HK-2 (cell line): ENCODE results near the gene KCNQ5.

Experiments used
- DNase-seq: peaks from one replicate; pipeline ENCODE4 v3.0.0-alpha.2; 2018; ENCODE audit not compliant: unreplicated experiment

KCNQ5 gene

DNA sequence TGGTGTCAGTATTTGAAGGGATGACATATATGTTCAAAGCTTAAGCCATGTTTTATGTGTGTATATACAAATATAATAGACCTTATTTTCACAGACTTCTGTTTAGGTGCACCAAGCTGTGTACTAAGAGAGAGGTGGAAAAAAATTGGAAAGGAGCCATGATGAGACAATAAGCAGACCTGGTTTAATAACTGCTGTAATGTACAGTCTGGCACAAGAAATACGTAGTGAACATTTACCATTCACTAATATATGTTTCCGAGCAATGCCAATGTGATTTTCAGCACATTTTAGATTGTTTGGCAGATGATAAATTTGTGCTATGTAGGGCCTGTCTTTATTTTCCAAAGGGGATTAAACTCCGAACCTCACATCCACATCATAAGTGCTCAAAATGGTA is 487.1 kb downstream of the KCNQ5 start:
- no peak for DNase-seq

GRCh38 chr6:73109659-73110058 is 487.8 kb downstream of the KCNQ5 start:
- DNase-seq = no peak

- DNase-seq = no peak
Measured at GRCh38 chr6:73116330-73116729, 494.5 kb downstream of the KCNQ5 start.

DNA sequence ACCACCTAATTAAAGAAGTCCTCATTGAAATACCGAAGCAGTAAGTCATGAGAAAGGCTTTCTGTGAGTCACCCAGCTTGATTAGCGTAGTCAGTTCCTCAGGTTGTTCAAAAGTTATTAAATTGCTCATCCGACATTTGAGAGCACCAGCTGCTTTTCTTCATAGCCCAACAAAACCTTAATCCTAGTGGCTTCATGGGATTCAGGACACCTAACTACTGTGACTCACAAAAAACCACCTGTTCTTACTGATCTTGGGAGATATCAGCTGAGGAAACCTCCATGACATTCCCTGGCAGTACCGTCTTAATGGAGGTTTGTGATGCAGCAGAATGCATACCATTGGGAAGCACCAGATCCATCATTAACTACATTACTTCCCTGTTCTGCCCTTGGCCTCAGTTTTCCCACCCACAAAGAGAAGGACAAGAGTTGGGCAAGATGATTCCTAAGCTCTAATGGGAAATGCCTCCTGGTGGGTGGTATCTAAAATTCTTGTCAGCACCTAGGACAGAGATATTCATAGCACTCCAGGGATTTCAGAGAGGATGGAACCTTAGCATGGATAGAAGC is 499.6 kb downstream of the KCNQ5 start:
- DNase-seq = peak; percentile 16

- DNase-seq = no peak
Measured at GRCh38 chr6:73123632-73124329, 501.9 kb downstream of the KCNQ5 start.

DNA sequence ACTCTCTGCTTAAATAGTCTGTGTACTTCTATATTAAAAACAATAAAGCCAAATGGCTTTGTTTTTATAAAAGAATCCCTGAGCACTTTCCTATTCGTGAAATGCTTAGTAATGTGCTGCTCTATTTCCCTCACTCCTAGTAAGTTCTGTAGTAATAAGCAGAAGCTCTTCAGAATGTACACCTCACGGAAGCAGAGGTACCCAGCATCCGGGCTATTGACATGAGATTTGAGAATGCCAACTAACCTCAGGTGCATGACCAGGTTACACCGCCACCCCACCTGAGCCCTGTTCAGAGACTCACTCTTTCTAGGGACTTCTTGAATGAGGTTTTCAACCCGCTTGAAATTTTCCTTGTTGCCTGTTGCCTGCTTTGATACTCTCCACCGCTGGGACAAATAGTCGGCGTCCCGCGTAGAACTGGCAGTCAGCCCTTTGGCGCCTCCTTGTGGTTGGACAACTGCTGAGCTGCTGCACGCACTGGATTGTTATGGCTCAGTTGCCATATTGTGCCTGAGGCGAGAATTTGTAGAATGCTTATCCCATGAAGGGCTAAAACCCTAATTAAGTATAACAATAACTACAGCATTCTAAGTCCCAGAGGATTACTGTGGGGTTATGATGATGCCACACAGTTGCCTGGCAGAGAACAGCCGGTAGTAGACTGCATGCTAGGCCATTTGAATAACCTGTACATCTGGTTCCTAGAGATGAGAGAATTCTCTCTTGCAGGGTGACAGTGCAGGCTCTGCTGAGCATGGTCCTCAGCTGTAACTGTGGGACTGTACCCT is 508.0 kb downstream of the KCNQ5 start:
- DNase-seq = peak; percentile 68

DNA sequence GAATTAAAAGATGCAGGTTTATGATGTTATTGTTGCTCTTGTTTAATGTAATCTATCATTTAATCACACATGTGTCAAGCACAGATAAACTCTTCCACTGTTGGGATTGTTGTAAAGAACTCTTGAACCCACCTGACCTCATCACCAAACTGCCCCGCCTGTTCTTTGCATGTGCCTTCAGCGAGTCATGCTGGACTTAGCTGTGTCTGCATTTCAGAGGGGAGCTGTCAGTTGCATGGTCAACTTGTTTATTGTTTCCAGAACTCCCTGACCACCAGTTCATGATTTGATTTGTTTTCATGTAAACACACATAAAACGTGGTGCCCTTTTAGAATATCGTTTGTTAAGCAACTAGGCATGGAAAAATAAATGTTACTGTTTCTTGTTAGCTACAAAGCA is 509.8 kb downstream of the KCNQ5 start:
- no peak for DNase-seq

DNA sequence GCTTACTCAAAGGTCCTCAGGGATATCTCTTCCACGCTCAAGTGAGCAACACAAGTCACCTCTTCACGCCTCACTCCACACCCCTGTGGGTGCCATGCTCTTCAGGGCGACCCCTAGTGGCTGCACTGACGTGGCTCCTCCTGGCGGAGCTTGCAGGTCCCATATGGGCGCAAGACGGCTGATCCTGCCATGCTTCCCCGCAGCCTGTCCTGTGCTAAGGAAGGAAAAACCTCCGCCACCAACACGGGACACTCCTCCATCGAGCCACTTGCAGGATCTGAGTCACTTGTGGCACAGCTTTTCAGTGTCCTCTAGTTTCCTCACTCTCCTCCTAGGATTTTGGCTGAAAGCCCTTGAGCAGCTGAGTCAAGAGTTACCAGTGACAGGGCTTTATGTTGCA is 512.7 kb downstream of the KCNQ5 start:
- DNase-seq = no peak

DNA sequence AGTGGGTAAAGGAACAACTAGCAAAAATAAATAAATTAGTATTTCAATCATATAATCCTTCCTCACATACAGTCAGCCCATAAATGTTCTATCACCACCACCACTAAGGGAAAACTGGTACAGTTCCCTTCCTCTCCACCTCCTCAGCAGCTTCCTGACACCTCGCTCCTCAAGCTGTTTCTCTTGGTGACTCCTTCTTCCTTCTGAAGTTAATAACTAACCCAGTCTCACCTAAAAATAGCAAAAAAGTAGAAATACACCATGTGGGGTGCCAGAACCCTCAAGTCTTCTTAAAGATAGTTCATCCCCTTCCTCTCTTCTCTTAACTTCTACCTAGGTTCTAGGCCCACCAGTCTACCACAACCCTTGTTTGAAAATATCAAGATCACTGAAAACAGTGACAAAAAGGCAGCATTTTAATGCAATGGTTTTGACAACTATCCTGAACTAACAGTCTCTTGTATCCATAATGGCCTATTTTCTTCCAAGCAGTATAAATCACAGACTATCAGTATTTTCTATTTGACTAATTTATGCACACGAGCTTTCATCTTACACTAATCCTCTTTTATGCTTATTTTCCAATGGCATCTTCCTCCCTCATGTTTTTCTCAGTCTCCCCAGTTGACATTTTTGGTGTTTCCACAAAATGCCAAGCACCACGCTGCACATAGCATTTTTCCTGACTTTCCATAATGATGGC is 518.0 kb downstream of the KCNQ5 start:
- DNase-seq = no peak

- DNase-seq = no peak
Measured at GRCh38 chr6:73143551-73143950, 521.7 kb downstream of the KCNQ5 start.

- no peak for DNase-seq
Measured at GRCh38 chr6:73144516-73144915, 522.7 kb downstream of the KCNQ5 start.

- DNase-seq = no peak
Measured at GRCh38 chr6:73145690-73146089, 523.8 kb downstream of the KCNQ5 start.

- DNase-seq = no peak
Measured at GRCh38 chr6:73151732-73152131, 529.9 kb downstream of the KCNQ5 start.

- no peak for DNase-seq
Measured at GRCh38 chr6:73152556-73152955, 530.7 kb downstream of the KCNQ5 start.

GRCh38 chr6:73152966-73153757 is 531.3 kb downstream of the KCNQ5 start:
- DNase-seq = no peak

DNA sequence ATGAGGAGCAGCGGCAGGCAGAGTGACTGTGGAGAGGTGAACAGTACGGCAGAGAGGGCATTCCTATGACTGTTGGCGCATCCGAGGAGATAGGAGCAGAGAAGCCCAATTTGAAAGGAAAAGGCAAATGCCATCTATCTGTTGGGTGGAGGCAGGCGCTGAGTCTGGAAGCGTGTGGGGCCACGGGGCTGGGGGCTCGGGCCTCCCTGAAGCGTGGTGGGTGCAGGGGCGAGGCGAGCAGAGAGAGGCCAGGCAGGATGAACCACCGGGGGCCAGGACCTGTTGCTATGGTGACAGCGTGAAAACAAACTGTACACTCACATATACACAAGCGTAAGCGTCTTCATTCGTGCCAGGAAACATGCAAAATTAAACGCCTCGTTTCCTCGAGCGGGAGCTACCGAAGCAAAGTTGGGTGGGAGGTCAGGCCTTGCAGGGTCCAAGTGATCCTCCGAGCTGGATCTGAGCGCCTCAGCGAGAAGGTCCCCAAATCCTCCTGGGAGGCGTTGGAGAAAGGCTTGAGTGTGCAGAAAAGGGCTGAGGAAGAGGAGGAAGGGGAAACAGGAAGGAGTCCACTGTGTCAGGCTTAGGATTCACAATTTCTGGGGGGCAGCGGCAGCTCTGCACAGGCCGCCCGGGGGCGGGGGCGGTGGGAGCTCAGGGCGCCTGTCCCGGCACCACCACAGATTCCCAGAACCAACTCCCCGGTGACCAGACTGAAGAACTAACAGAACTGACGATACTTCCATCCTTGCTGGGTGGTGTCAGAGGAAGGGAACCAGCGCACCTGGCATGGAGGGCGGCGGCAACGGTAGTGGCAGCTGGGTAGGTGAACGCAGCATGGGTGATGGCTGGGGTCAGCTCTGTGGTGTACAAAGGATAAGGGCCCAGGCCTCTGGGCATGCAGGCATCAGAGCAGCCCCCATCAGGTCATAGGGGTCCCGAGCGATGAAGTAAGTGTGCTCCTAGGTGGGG is 535.2 kb downstream of the KCNQ5 start:
- no peak for DNase-seq

DNA sequence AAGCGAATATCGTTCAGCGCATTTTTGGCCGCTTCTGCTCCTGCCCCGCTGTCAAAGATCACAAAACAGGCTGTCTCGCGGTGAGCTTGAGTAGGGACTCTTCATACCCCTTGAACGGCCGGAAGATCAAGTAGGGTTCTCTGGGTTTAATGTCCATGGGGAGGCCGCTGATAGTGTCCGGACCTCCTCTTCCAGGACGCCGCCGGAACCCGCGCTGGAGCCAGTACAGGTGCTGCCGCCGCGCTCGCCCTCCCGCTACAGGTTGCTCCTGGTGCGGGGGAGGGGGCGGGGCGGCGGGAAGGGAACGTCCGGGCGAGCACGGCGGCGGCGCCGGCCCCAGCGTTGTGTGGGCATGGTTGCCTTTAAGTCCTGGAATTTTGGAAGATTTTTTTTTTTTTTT is 536.0 kb downstream of the KCNQ5 start:
- no peak for DNase-seq

- no peak for DNase-seq
Measured at GRCh38 chr6:73169111-73169510, 547.2 kb downstream of the KCNQ5 start.

- no peak for DNase-seq
Measured at GRCh38 chr6:73169633-73170032, 547.8 kb downstream of the KCNQ5 start.

GRCh38 chr6:73174646-73175045 is 552.8 kb downstream of the KCNQ5 start:
- DNase-seq = no peak
